ENCODE results near the gene KRTAP2-1.

Gene KRTAP2-1

DNA sequence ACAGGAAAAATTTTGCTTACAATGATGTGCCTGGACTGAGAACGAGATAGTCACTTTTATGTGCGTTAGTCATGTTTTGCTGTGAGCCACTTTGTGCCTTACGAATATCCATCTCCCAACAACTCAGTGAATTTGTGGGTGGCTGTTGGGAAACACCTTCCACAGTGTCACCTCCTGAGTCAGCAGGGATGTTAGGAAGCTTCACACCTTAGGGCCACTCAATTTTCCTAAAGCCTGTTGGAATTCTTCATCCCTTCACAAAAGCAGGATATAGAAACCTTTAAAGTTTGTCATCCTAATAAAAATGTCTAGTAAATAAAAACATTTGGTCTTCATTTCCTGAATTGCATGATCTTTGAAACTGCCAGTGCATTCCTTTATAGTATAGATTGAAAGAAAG is 33.9 kb downstream of the KRTAP2-1 start:
- TF ChIP-seq EZH2 (optimal IDR thresholded peaks at IDR 0.05; ENCODE audit: low read depth, low read length) = no peak
- TF ChIP-seq, protein P1, sequence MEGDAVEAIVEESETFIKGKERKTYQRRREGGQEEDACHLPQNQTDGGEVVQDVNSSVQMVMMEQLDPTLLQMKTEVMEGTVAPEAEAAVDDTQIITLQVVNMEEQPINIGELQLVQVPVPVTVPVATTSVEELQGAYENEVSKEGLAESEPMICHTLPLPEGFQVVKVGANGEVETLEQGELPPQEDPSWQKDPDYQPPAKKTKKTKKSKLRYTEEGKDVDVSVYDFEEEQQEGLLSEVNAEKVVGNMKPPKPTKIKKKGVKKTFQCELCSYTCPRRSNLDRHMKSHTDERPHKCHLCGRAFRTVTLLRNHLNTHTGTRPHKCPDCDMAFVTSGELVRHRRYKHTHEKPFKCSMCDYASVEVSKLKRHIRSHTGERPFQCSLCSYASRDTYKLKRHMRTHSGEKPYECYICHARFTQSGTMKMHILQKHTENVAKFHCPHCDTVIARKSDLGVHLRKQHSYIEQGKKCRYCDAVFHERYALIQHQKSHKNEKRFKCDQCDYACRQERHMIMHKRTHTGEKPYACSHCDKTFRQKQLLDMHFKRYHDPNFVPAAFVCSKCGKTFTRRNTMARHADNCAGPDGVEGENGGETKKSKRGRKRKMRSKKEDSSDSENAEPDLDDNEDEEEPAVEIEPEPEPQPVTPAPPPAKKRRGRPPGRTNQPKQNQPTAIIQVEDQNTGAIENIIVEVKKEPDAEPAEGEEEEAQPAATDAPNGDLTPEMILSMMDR (IDR thresholded peaks at IDR 0.05; ENCODE audit: low read length) = no peak
- TF ChIP-seq EZH2phosphoT487 (IDR thresholded peaks at IDR 0.05; ENCODE audit: low read length) = no peak
- Histone ChIP-seq H3K9me3 (replicated peaks; ENCODE audit: insufficient read depth, low read length) (no peaks in the 10 kb centered on the region), H3K27me3 (replicated peaks; ENCODE audit: insufficient read depth, low read length) (no peaks in the 10 kb centered on the region), H3K9ac (ENCODE audit: low read length) (no peak overlapping the region), H3F3A (ENCODE audit: insufficient read depth, low read length) (no peaks in the 10 kb centered on the region), H3K4me3 (ENCODE audit: low read length) (no peak overlapping the region), H3K27ac (ENCODE audit: low read length) (no peak overlapping the region), H2AFZ (ENCODE audit: low read length) (no peak overlapping the region), H3K36me3 (replicated peaks; ENCODE audit: insufficient read depth, low read length) (no peaks in the 10 kb centered on the region), H3K4me2 (ENCODE audit: low read depth, low read length) (no peak overlapping the region), H3K4me1 (ENCODE audit: low read length) (no peaks in the 10 kb centered on the region), H4K20me1 (ENCODE audit: insufficient read depth, low read length) (no peaks in the 10 kb centered on the region), H3K79me2 (ENCODE audit: low read length) (no peaks in the 10 kb centered on the region), H3K9me2 (replicated peaks; ENCODE audit: insufficient read depth, low read length) (no peaks in the 10 kb centered on the region; the same call in 1 of the 2 replicates)
- no peak for DNase-seq

DNA sequence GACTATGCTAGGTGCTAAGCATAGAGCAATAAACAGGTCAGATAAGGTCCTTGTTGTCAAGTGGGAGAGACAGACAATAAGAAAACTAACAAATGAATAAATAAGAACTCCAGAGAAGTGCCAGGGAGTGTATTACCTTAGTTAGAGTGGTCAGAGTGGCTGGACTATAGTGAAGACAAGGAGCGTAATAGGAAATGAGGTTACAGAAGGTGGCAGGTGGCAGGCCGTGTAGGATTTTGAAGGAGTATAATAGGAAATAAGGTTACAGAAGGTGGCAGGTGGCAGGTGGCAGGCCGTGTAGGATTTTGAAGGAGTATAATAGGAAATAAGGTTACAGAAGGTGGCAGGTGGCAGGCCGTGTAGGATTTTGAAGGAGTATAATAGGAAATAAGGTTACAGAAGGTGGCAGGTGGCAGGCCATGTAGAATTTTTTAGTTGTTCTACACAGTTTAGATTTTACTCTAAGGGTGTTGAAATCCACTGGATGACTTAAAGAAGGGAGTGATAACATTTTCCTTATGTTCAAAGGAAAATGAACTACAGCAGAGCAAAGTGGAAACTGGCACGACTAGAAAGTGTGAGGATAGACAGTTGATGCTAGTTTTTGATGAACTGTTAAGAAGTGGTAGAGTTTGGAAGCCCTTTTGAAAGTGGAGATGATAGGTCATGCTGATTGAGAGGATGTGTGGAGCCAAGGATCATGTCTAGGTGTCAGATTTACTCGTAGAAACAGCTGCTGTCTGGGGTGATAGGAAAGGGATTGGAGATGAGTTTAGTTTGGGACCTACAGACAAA is 34.6 kb downstream of the KRTAP2-1 start:
- Histone ChIP-seq H3K36me3 (replicated peaks; ENCODE audit: insufficient read depth, low read length) (no peaks in the 10 kb centered on the region), H3K9ac (ENCODE audit: low read length) (no peak overlapping the region), H3K79me2 (ENCODE audit: low read length) (no peaks in the 10 kb centered on the region), H4K20me1 (ENCODE audit: insufficient read depth, low read length) (no peaks in the 10 kb centered on the region), H3K4me1 (ENCODE audit: low read length) (no peaks in the 10 kb centered on the region), H3K27ac (ENCODE audit: low read length) (no peak overlapping the region), H3K9me3 (replicated peaks; ENCODE audit: insufficient read depth, low read length) (no peaks in the 10 kb centered on the region), H2AFZ (ENCODE audit: low read length) (no peak overlapping the region), H3K27me3 (replicated peaks; ENCODE audit: insufficient read depth, low read length) (no peaks in the 10 kb centered on the region), H3K4me2 (ENCODE audit: low read depth, low read length) (no peak overlapping the region), H3F3A (ENCODE audit: insufficient read depth, low read length) (no peaks in the 10 kb centered on the region), H3K4me3 (ENCODE audit: low read length) (no peak overlapping the region), H3K9me2 (replicated peaks; ENCODE audit: insufficient read depth, low read length) (no peaks in the 10 kb centered on the region; the same call in 1 of the 2 replicates)
- TF ChIP-seq EZH2 (optimal IDR thresholded peaks at IDR 0.05; ENCODE audit: low read depth, low read length) (no peak), EZH2phosphoT487 (IDR thresholded peaks at IDR 0.05; ENCODE audit: low read length) (no peak)
- TF ChIP-seq, protein P1 (IDR thresholded peaks at IDR 0.05; ENCODE audit: low read length) = no peak
- DNase-seq = no peak

DNA sequence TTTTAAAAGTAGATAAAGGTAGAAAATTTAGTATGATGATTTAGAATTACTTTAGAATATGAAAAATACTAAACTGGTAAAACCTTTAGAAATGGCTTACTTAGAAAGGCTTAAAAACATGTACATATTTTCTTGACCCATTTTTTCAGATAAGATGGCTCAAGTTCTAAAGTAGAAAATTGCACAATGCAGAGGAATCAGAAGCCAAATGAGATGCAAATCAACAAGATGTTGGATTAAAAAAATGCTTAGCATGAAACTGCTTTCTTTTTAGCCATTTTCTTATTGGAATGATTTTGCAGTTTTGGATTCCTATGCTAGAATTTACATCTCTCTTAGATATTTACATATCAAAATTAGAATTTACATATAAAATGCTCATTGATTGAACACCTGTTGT is 36.7 kb downstream of the KRTAP2-1 start:
- no peaks in the 10 kb centered on the region for H3K79me2 ChIP-seq (ENCODE audit: low read length)
- H3K36me3 ChIP-seq (replicated peaks; ENCODE audit: insufficient read depth, low read length) = no peaks in the 10 kb centered on the region

More for the DNA sequence above, 36.7 kb downstream of the KRTAP2-1 start:
- Histone ChIP-seq H3K27me3 (replicated peaks; ENCODE audit: insufficient read depth, low read length) (no peaks in the 10 kb centered on the region), H3K9ac (ENCODE audit: low read length) (no peak overlapping the region), H3K9me2 (replicated peaks; ENCODE audit: insufficient read depth, low read length) (no peaks in the 10 kb centered on the region; the same call in 1 of the 2 replicates), H3K4me3 (ENCODE audit: low read length) (no peak overlapping the region), H3K4me2 (ENCODE audit: low read depth, low read length) (no peak overlapping the region), H3K4me1 (ENCODE audit: low read length) (no peaks in the 10 kb centered on the region), H3F3A (ENCODE audit: insufficient read depth, low read length) (no peaks in the 10 kb centered on the region), H2AFZ (ENCODE audit: low read length) (no peak overlapping the region), H3K9me3 (replicated peaks; ENCODE audit: insufficient read depth, low read length) (no peaks in the 10 kb centered on the region), H3K27ac (ENCODE audit: low read length) (no peak overlapping the region), H4K20me1 (ENCODE audit: insufficient read depth, low read length) (no peaks in the 10 kb centered on the region)
- TF ChIP-seq EZH2phosphoT487 (IDR thresholded peaks at IDR 0.05; ENCODE audit: low read length) (no peak), EZH2 (optimal IDR thresholded peaks at IDR 0.05; ENCODE audit: low read depth, low read length) (no peak)
- TF ChIP-seq, protein P1 (IDR thresholded peaks at IDR 0.05; ENCODE audit: low read length) = no peak
- DNase-seq = no peak
